GM12878 (cell line): Measurements from ENCODE around the gene FGF2. TPM values are rescaled to one million over a fixed set of nuclear protein-coding genes. Genes with fewer than 3 reads are reported as not detected.

Source experiments
- ATAC-seq: fragments of 200-7000 bp; cut with Tn5 transposase; 3 replicates; pipeline ENCODE4 v1.9.1; 2020; ENCODE audit warnings: mild to moderate bottlenecking, moderate library complexity
- BruUV-seq: library from RNA; stranded (reverse); fragments of 400-500 nt; replicated peaks from 2 replicates; lab custom pipeline; 2021; lab: Mats Ljungman, UMichigan
- CTCF ChIA-PET: fragments of 300-600 bp; sonication (Branson Sonifier 250); formaldehyde crosslinking; extraction: SDS; loops from one replicate; lab custom pipeline; 2021; ENCODE audit warnings: inconsistent platforms; lab: Yijun Ruan, JAX
- POLR2A ChIA-PET: fragments of 350-600 bp; formaldehyde crosslinking; extraction: SDS; loops from one replicate; lab custom pipeline; 2021; ENCODE audit warnings: inconsistent platforms; lab: Charles Lee
- RAD21 ChIA-PET: fragments of 300-600 bp; sonication (Branson Sonifier 250); formaldehyde crosslinking; loops from one replicate; lab custom pipeline; 2023; ENCODE audit warnings: antibody characterized with exemption; ENCODE audit not compliant: unreplicated experiment; lab: Charles Lee
- SMC1A ChIA-PET: fragments of 300-600 bp; sonication (Branson Sonifier 250); formaldehyde crosslinking; loops from one replicate; lab custom pipeline; 2023; ENCODE audit not compliant: unreplicated experiment, uncharacterized antibody; lab: Charles Lee
- DNase-seq: peaks from one replicate; pipeline ENCODE4 v3.0.0-alpha.2; 2011; ENCODE audit warnings: low read depth, low spot score
- FAIRE-seq: peaks from 3 replicates; lab custom pipeline; 2011; peaks lifted over from hg19 to GRCh38; lab: Jason Lieb, UNC
- H2AFZ ChIP-seq: 2 replicates; pipeline ENCODE4 v1.6.0; 2011; ENCODE audit warnings: low read depth, low read length, control low read depth; ENCODE audit not compliant: control insufficient read depth
- H3K27ac ChIP-seq: 2 replicates; pipeline ENCODE4 v1.5.1; 2011; ENCODE audit warnings: control low read depth; ENCODE audit not compliant: control insufficient read depth, insufficient read depth
- H3K27me3 ChIP-seq, 2 experiments: replicated peaks in 1 of 2; 2 replicates each; pipeline versions ENCODE4 v1.6.0 to v1.6.1; 2011; ENCODE audit warnings: low read length in 1 of 2; ENCODE audit not compliant: control insufficient read depth in 2 of 2, insufficient read depth in 2 of 2
- H3K36me3 ChIP-seq, 2 experiments: 2 replicates each; pipeline ENCODE4 v1.5.1; 2011; ENCODE audit warnings: low read length in 1 of 2; ENCODE audit not compliant: control insufficient read depth in 2 of 2, insufficient read depth in 2 of 2
- H3K4me1 ChIP-seq: 2 replicates; pipeline ENCODE4 v1.6.1; 2011; ENCODE audit warnings: mild to moderate bottlenecking, low read length, moderate library complexity, mixed read lengths; ENCODE audit not compliant: control insufficient read depth, insufficient read depth
- H3K4me2 ChIP-seq: 2 replicates; pipeline ENCODE4 v1.6.0; 2011; ENCODE audit warnings: control low read depth; ENCODE audit not compliant: control insufficient read depth, insufficient read depth
- H3K4me3 ChIP-seq: fragments of 200-600 bp; sonication (generic); 2 replicates; pipeline ENCODE4 v1.5.1; 2016
- H3K79me2 ChIP-seq: 2 replicates; pipeline ENCODE4 v1.6.0; 2011; ENCODE audit warnings: low read length; ENCODE audit not compliant: control insufficient read depth, insufficient read depth
- H3K9ac ChIP-seq: 2 replicates; pipeline ENCODE4 v1.8.0; 2011; ENCODE audit warnings: low read length, control low read depth, mixed read lengths; ENCODE audit not compliant: control insufficient read depth, insufficient read depth
- H3K9me3 ChIP-seq: replicated peaks from 3 replicates; pipeline ENCODE4 v1.5.1; 2011; ENCODE audit warnings: mild to moderate bottlenecking, low read length; ENCODE audit not compliant: control insufficient read depth, insufficient read depth
- H4K20me1 ChIP-seq: 2 replicates; pipeline ENCODE4 v1.6.0; 2011; ENCODE audit not compliant: control insufficient read depth, insufficient read depth
- BRCA1 ChIP-seq: IDR thresholded peaks from 2 replicates; pipeline ENCODE4 v1.6.1; 2011; ENCODE audit warnings: low read depth, low read length, improper control_type of control experiment
- ESRRA ChIP-seq: IDR thresholded peaks from 2 replicates; pipeline ENCODE4 v1.6.1; 2012; ENCODE audit warnings: mild to moderate bottlenecking, low read length, improper control_type of control experiment
- JUND ChIP-seq: IDR thresholded peaks from 2 replicates; pipeline ENCODE4 v1.6.1; 2012; ENCODE audit warnings: low read depth, mild to moderate bottlenecking, low read length, improper control_type of control experiment, moderate library complexity
- NFXL1 ChIP-seq: fragments of 450-650 bp; IDR thresholded peaks from 2 replicates; pipeline ENCODE4 v1.6.1; 2017; ENCODE audit warnings: antibody characterized with exemption, mild to moderate bottlenecking, borderline replicate concordance
- SP1 ChIP-seq: IDR thresholded peaks from one replicate; pipeline ENCODE4 v1.6.1; 2011; ENCODE audit warnings: low read depth, low read length
- SPI1 ChIP-seq: IDR thresholded peaks from 2 replicates; pipeline ENCODE4 v1.6.1; 2011; ENCODE audit warnings: low read depth, mild to moderate bottlenecking, low read length, moderate library complexity, borderline replicate concordance; ENCODE audit not compliant: insufficient read depth
- YBX1 ChIP-seq: fragments of 450-650 bp; IDR thresholded peaks from 2 replicates; pipeline ENCODE4 v1.6.1; 2016; ENCODE audit warnings: antibody characterized with exemption
- ZNF274 ChIP-seq: IDR thresholded peaks from one replicate; pipeline ENCODE4 v1.8.0; 2011; ENCODE audit not compliant: insufficient read length, insufficient read depth
- ZNF622 ChIP-seq: fragments of 450-650 bp; IDR thresholded peaks from 2 replicates; pipeline ENCODE4 v1.6.1; 2017; ENCODE audit warnings: mild to moderate bottlenecking, inconsistent platforms
- WGBS: methylation state at CpG from one replicate; pipeline ENCODE4 v1.1.6; 2016; ENCODE audit warnings: low lambda C conversion rate; ENCODE audit not compliant: insufficient replicate concordance, insufficient coverage; ENCODE audit errors: missing lambda C conversion rate; 5-methylcytosine and 5-hydroxymethylcytosine counted together
- in situ Hi-C: fragments of 300-500 bp; cut with MboI; formaldehyde crosslinking; loops from 9 replicates; pipeline ENCODE4 v1.14.3; 2018; ENCODE audit warnings: mixed read lengths
- intact Hi-C: fragments of 100-400 bp; cut with micrococcal nuclease; formaldehyde crosslinking; loops from one replicate; pipeline ENCODE4 v1.14.2; 2022; ENCODE audit not compliant: unreplicated experiment
- polyA plus RNA-seq, 11 experiments: library from polyadenylated mRNA; depleted of rRNA in 4 of 11; unstranded in 6 of 11; stranded (reverse) in 5 of 11; fragments of >200 nt; fragmentation: Nextera tagmentation in 4 of 11; fragmentation: Illumina TruSeq in 1 of 11; extraction: Ambion mirVana in 4 of 11; extraction: Trizol in 1 of 11; gene quantifications; 1 replicate in 1 of 11; 2 replicates in 10 of 11; pipeline versions ENCODE4 v1.2.1 to v1.2.3, GENCODE V29; 2011 to 2016; ENCODE audit warnings: inconsistent platforms in 2 of 11, missing spikeins in 2 of 11, low read depth in 1 of 11
- total RNA-seq, 4 experiments: library from RNA; depleted of rRNA in 3 of 4; stranded (reverse); fragments of >200 nt in 3 of 4; fragmentation: Illumina TruSeq in 1 of 4; extraction: Trizol in 1 of 4; gene quantifications; 2 replicates each; pipeline versions ENCODE4 v1.2.1 to v1.2.3, GENCODE V29; 2013 to 2021
- TF ChIP-seq, protein P1 (sequence below): fragments of 450-650 bp; formaldehyde crosslinking; IDR thresholded peaks from 2 replicates; pipeline ENCODE4 v1.4.0; 2020; ENCODE audit warnings: mild to moderate bottlenecking, moderate library complexity
- TF ChIP-seq, protein P2 (sequence below): fragments of 450-650 bp; IDR thresholded peaks from 2 replicates; pipeline ENCODE4 v1.6.1; 2017; ENCODE audit warnings: mild to moderate bottlenecking, moderate library complexity

Gene FGF2
- total and polyA plus RNA-seq, 10 of the 15 experiments (the other 5 are each of a cell fraction or from before 2014, with no cell fraction given), result 0.13 to 1.7 (median 0.25) TPM

DNA sequence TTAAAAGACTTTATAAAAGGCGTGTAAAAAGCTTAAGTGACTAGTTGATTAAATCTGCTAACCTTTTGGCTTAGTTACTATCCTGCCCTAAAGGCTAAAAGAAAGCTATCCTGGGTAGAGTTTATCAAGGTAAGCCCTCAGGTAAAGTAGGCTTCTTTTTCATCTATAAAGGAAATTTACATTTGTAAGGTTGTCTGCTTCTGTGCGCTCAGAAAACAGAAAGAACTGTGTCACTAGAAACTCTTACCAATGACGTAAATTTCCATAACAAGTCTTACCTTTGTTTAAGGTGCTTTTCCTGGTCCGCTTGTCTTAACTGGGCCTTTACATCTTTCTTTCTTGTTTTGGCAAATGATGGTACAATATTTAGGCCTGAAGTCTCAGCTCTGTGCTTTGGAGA lies 37.7 kb upstream of the FGF2 start:
- ATAC-seq (no peak), FAIRE-seq (no peak), DNase-seq (no peak)
- SMC1A ChIA-PET, result interaction anchor here (0.7 to 0.9 kb wide), 3 partner anchors 17 to 125 kb away, joined by 3 to 4 read pairs (median 4); no protein-coding TSS in a partner anchor
- no peaks in the 10 kb centered on the region for H3K9me3 ChIP-seq
- BruUV-seq, result no TSS peak
- no peak overlapping the region for H2AFZ ChIP-seq
- RAD21 ChIA-PET, result no interaction called here
- no peaks in the 10 kb centered on the region for H3K79me2 ChIP-seq
- WGBS, result 85% methylated on average over 4 of the region's 4 CpGs
- H3K36me3 ChIP-seq, result no peaks in the 10 kb centered on the region
- H3K27me3 ChIP-seq, result no peaks in the 10 kb centered on the region
- TF ChIP-seq JUND (no peak), ESRRA (no peak), ZNF622 (no peak), SP1 (no peak), YBX1 (no peak), NFXL1 (no peak), ZNF274 (no peak), BRCA1 (no peak), SPI1 (no peak)
- TF ChIP-seq, protein P1, sequence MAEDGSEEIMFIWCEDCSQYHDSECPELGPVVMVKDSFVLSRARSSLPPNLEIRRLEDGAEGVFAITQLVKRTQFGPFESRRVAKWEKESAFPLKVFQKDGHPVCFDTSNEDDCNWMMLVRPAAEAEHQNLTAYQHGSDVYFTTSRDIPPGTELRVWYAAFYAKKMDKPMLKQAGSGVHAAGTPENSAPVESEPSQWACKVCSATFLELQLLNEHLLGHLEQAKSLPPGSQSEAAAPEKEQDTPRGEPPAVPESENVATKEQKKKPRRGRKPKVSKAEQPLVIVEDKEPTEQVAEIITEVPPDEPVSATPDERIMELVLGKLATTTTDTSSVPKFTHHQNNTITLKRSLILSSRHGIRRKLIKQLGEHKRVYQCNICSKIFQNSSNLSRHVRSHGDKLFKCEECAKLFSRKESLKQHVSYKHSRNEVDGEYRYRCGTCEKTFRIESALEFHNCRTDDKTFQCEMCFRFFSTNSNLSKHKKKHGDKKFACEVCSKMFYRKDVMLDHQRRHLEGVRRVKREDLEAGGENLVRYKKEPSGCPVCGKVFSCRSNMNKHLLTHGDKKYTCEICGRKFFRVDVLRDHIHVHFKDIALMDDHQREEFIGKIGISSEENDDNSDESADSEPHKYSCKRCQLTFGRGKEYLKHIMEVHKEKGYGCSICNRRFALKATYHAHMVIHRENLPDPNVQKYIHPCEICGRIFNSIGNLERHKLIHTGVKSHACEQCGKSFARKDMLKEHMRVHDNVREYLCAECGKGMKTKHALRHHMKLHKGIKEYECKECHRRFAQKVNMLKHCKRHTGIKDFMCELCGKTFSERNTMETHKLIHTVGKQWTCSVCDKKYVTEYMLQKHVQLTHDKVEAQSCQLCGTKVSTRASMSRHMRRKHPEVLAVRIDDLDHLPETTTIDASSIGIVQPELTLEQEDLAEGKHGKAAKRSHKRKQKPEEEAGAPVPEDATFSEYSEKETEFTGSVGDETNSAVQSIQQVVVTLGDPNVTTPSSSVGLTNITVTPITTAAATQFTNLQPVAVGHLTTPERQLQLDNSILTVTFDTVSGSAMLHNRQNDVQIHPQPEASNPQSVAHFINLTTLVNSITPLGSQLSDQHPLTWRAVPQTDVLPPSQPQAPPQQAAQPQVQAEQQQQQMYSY (CRISPR knock-in tag), result no peak
- TF ChIP-seq, protein P2, sequence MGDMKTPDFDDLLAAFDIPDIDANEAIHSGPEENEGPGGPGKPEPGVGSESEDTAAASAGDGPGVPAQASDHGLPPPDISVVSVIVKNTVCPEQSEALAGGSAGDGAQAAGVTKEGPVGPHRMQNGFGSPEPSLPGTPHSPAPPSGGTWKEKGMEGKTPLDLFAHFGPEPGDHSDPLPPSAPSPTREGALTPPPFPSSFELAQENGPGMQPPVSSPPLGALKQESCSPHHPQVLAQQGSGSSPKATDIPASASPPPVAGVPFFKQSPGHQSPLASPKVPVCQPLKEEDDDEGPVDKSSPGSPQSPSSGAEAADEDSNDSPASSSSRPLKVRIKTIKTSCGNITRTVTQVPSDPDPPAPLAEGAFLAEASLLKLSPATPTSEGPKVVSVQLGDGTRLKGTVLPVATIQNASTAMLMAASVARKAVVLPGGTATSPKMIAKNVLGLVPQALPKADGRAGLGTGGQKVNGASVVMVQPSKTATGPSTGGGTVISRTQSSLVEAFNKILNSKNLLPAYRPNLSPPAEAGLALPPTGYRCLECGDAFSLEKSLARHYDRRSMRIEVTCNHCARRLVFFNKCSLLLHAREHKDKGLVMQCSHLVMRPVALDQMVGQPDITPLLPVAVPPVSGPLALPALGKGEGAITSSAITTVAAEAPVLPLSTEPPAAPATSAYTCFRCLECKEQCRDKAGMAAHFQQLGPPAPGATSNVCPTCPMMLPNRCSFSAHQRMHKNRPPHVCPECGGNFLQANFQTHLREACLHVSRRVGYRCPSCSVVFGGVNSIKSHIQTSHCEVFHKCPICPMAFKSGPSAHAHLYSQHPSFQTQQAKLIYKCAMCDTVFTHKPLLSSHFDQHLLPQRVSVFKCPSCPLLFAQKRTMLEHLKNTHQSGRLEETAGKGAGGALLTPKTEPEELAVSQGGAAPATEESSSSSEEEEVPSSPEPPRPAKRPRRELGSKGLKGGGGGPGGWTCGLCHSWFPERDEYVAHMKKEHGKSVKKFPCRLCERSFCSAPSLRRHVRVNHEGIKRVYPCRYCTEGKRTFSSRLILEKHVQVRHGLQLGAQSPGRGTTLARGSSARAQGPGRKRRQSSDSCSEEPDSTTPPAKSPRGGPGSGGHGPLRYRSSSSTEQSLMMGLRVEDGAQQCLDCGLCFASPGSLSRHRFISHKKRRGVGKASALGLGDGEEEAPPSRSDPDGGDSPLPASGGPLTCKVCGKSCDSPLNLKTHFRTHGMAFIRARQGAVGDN, result no peak
- H3K4me3 ChIP-seq, result no peak overlapping the region
- POLR2A ChIA-PET, result no interaction called here
- no peak overlapping the region for H3K27ac ChIP-seq
- H4K20me1 ChIP-seq, result no peaks in the 10 kb centered on the region
- in situ Hi-C loops, result no loop called here
- no peaks in the 10 kb centered on the region for H3K4me1 ChIP-seq
- CTCF ChIA-PET, result interaction anchor here (0.6 to 2.1 kb wide), 3 partner anchors 10 to 404 kb away, joined by 3 to 8 read pairs (median 5); no protein-coding TSS in a partner anchor
- H3K4me2 ChIP-seq, result no peak overlapping the region
- H3K9ac ChIP-seq, result no peak overlapping the region
- intact Hi-C loops, result no loop called here
